TTC549 (cell line): ENCODE results near the gene TM4SF4.

Experiments
- FAIRE-seq: peaks from 2 replicates; lab custom pipeline; 2012; peaks lifted over from hg19 to GRCh38; lab: Jason Lieb, UNC

TM4SF4 gene

DNA sequence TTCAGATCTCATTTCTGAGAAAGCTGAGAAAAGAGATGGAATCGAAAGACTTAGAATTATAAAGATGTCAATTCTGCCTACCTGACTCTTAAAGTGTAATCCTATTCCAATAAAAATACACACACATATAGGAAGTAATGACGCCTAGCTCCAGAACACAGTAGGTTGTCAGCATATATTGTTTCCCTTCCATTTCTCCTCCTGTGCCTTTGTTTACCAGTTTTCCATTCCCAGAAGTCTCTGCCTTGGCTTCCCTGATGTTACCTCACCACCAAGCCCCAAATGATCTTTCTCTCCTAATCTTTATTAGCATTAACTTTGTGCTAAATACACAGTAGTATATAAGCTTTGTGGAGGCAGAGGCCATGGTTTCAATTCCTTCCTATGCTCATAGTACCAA, 40.0 kb downstream of the TM4SF4 start:
- no peak for FAIRE-seq

DNA sequence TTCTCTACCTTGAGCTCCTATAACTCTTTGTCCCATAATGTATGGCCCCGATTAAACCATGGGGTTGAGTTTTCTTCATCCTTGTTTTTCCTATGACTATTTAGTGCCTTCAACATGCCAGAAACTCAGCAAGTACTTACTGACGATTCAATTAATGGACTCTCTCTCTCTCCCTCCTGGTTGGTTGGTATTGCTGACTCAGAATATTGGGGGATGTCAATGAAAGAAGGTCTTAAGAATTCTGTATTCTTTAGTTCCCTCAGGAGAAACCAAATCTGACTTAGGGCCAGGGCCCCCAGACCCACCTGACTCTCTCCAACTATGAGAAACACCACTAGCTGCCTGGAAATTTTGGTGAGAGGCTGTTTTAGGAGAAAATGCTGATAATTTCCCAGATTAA, 40.8 kb downstream of the TM4SF4 start:
- no peak for FAIRE-seq

- FAIRE-seq = no peak
Measured at GRCh38 chr3:149516920-149517319, 42.4 kb downstream of the TM4SF4 start.

GRCh38 chr3:149519912-149520311, 45.4 kb downstream of the TM4SF4 start:
- FAIRE-seq = no peak

GRCh38 chr3:149523512-149524299, 49.2 kb downstream of the TM4SF4 start:
- FAIRE-seq = no peak

DNA sequence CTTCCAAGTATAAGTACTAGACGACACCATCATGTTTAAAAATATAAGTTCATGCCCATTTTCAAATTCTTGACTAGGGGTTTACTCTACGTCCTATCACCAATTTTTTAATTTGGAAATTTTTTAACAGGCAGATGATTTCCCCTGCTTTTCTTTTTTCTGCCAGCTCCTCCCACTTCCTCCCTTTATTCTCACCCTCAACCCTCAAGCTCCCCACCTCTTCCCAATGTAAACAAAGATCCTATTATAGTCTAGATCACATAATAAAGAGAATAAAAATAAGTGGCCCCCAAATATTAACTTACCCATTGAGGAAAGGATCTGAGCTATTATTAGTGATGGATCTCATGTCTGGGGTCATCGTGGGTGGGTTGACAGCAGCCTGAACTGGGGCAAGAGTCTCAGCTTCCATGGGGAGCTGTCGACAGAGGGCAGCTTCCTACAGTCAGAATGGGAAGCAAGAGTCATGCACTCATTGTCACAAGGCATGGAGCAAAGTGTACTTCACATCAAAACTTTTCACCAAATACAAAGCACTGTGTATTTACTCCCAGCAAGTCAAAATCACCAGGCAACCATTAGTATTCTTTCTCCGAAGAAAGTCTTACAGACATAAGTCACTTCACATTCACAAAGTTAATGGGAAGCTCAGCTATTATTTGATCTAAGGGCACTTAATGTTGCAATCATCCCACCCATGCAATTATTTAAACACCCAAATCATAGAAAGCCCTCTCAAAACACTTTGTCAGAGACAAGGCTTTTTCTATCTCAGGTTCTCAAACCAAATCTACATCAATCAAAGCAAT, 53.2 kb downstream of the TM4SF4 start:
- FAIRE-seq = no peak

DNA sequence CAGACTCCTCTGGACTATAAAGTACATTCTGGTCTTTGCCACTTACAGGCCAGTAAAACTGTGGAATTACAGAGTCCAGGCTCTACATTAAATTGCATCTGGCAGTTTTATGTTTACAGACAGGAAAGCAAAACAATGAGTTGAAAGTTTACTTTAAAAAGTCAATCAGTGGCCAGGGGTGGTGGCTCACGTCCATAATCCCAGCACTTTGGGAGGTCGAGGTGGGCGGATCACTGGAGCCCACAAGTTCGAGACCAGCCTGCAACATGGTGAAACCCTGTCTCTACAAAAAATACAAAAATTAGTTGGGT, 53.8 kb downstream of the TM4SF4 start:
- FAIRE-seq = no peak

GRCh38 chr3:149529099-149529498, 54.6 kb downstream of the TM4SF4 start:
- FAIRE-seq = no peak

DNA sequence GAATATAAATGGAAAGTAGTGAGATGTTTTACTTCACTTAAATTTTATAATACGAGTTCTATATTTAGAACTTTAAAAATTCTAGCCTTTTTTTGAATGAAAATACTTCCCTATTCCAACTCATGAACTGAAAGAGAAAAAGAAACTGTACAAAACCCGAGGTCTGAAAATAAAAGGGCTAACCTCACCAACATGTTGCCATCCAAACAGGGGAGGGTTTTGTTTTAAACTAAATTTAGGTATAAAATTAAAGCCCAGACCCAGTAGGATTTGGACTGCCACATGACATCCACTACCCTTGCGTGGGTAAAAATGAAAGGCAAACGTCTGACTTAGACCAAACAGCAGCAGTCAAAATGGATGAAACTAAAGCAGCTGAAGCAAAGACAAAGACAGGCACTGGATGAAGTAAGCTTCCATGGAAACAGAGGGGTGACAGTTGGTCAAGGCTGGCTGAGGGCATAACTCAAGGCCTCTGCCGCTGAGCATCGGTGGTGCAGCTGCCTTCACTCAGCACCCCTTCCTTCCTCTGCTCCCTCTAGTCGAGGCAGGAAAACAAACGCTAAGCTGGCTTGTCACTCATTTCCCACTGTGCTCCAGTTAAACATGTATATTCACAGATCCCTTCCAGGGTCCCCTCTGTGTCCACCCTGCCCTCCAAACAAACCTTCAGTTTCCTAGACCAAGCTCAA, 58.1 kb downstream of the TM4SF4 start:
- FAIRE-seq = no peak

GRCh38 chr3:149534082-149534481, 59.6 kb downstream of the TM4SF4 start:
- no peak for FAIRE-seq

- no peak for FAIRE-seq
Measured at GRCh38 chr3:149534671-149535332, 60.3 kb downstream of the TM4SF4 start.

DNA sequence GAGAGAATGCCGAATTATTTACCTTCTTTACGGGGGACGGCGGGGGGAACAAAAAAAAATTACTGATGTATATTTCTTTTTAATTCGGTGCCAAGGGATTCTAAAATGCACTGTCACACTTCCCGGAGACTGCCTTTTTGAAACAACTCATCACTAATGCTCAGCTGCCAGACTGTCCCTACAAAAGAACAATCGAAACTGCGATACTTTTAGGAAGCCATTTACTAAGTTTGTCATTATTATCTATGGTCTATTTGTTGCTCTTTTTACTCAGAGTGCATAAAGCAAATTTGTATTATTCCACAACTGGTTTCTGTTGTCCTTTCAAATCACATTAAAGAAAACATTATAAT, 60.8 kb downstream of the TM4SF4 start:
- FAIRE-seq = no peak

DNA sequence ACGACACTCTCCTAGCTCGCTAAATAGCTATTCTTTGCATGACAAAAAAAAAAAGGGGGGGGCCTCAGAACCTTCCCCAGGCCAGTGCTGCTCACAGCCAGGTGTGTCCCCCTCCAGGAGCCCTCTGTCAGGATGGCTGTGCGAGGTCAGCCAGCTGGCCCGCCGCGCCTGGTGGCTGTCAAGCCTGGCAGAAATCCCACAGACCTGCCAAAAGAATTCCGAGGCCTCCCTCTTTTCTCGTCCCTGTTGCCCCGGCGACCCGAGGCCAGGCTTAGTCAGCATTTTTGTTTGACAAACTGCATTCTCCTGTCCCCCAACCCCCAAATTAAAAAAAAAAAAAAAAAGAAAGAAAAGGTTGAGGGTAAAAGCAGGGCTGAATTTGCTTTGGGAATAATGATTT, 61.9 kb downstream of the TM4SF4 start:
- no peak for FAIRE-seq

GRCh38 chr3:149538371-149538770, 63.9 kb downstream of the TM4SF4 start:
- FAIRE-seq = no peak

DNA sequence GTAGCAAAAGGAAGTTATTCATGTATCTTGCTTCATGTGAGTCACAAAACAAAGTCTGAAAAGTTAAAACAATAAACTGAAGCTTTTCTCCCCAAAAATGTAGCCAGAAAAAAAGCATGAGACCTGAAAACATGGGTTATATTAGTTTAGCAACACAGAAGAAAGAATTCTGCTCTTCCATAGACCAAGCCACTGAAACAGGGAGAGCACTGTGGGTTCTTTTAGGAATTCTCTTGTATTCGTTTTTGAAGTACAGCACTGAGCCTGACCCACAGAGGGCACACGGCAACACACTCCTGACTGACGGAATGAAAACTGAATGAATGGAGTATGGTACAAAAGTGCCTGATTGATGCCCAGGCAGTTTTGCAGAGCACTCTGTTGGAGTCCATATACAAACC, 66.6 kb downstream of the TM4SF4 start:
- FAIRE-seq = no peak

DNA sequence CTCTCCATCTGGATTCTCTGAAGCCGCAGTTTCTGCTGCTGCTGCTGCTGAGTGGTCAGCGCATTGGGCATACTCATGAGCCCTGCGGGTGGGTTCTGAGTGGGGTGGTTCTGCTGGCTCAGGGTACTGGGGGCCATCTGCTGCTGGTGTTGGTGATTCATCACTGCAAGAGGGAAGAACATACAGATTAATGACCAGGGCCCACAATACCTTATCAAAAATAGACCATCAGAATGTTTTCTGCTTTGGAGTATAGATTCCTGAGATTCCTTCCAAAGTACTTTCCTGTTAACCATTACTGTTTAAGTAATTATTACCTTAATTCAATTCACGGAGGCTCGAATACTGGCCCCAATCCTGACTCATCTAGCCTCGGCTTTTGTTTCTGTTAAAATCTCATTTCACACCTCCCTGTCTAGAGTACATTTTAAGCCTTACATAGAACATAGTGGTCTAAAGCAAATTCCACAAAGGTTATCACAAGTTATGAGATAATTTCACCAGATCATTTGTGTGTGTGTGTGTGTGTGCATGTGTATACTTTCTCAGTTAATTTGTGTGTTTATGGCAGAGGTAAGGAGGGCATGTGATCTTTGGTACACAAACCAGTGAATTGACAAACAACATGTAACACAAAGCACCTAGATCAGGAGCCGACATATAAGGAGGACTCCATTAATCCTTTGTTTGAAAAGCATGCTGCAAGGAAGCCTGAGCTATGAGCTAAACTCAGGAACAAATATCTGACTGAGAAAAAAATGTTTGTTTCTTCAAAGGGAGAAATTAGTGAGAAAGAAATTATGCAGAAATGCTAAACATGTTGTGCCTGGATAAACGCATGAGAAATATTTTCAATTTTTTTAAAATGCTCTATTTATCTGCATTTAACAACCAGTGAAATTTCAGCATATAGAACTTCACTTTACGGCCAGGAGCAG, 68.1 kb downstream of the TM4SF4 start:
- FAIRE-seq = no peak

GRCh38 chr3:149545049-149545448, 70.6 kb downstream of the TM4SF4 start:
- FAIRE-seq = no peak

- no peak for FAIRE-seq
Measured at GRCh38 chr3:149547413-149547812, 72.9 kb downstream of the TM4SF4 start.

DNA sequence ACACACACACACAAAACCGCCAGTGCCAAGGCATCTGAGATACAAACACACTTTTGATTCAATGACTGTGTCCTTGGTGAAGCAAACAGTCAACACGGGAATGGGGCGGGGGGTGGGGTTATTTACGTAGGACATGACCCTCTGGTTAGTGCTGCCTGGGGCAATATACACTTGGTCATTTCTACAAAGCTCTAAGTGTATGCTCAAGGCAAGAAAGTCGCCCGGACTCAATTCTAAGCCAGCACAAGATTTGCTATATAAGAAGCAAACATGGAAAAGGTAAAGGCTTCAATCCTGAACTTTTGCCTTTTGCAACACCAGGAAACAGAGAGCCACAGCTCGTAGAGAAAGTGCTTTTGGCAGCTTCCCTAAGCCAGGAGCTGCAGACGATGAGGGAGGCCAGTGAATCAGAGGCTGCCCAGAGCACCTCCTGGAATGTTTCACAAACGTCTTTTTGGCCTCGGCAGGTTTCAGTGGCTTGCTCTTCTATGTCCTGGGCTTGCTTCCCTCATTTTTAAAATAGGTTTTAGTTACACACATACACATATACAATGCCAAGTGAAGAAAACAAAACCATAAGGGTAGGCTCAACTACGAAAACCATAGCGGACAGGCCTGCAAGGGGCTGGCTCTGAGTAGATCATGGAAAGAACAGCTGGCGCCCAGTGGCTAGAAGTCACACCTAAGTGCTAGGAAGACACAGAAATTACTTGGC, 73.6 kb downstream of the TM4SF4 start:
- no peak for FAIRE-seq

GRCh38 chr3:149548669-149549065, 74.2 kb downstream of the TM4SF4 start:
- FAIRE-seq = no peak

DNA sequence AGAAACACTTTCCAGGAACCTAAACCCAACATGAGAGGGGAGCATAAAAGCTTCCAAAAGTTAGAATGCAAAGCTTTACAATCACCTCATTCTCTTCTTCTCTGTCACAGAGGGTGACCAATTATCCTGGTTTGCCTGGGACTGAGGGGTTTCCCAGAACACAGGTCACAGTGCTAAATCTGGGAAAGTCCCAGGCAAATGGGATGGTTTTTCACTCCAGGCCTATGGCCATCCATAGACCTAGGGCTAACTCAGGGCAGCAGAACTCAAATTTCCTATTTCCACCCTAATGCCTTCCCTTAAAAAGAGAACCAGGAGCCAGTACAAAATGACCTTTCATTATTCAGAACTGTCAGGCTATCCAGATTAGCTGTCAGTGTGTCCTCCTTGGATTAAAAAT, 77.0 kb downstream of the TM4SF4 start:
- FAIRE-seq = no peak
